Brain microvascular endothelial cell (primary cell): Measurements from ENCODE around the gene CDHR2.
"Not testable (repeated sequence)": the region's sequence is repeated elsewhere in the genome, so short reads cannot be mapped to it uniquely, and the experiment has no call there.

Experiments
- DNase-seq: peaks from one replicate; pipeline ENCODE4 v3.0.0-alpha.2; 2020
- H3K27ac ChIP-seq: fragments of 250-450 bp; sonication (Bioruptor Pico); 2 replicates; pipeline ENCODE4 v1.5.1; 2020; ENCODE audit warnings: mild to moderate bottlenecking, moderate library complexity
- H3K27me3 ChIP-seq: fragments of 250-450 bp; sonication (Bioruptor Pico); replicated peaks from 2 replicates; pipeline ENCODE4 v1.5.1; 2020; ENCODE audit warnings: mild to moderate bottlenecking
- H3K36me3 ChIP-seq: fragments of 250-450 bp; sonication (Bioruptor Pico); replicated peaks from 2 replicates; pipeline ENCODE4 v1.5.1; 2020; ENCODE audit warnings: mild to moderate bottlenecking
- H3K4me3 ChIP-seq: 2 replicates; pipeline ENCODE4 v1.5.1; 2011; ENCODE audit warnings: low read depth, mild to moderate bottlenecking, control low read depth, low read length, moderate library complexity
- in situ Hi-C: cut with HindIII; loops from 2 replicates; pipeline ENCODE4 v1.10.0; 2017; ENCODE audit warnings: low sequenced_read_pairs, low pct_ligation_motif_present
- TF ChIP-seq, protein P1 (sequence below): IDR thresholded peaks from 2 replicates; pipeline ENCODE4 v1.5.1; 2011; ENCODE audit warnings: low read depth, mild to moderate bottlenecking, moderate library complexity, low read length, control low read depth, inconsistent platforms; ENCODE audit errors: missing control alignments

CDHR2 gene

DNA sequence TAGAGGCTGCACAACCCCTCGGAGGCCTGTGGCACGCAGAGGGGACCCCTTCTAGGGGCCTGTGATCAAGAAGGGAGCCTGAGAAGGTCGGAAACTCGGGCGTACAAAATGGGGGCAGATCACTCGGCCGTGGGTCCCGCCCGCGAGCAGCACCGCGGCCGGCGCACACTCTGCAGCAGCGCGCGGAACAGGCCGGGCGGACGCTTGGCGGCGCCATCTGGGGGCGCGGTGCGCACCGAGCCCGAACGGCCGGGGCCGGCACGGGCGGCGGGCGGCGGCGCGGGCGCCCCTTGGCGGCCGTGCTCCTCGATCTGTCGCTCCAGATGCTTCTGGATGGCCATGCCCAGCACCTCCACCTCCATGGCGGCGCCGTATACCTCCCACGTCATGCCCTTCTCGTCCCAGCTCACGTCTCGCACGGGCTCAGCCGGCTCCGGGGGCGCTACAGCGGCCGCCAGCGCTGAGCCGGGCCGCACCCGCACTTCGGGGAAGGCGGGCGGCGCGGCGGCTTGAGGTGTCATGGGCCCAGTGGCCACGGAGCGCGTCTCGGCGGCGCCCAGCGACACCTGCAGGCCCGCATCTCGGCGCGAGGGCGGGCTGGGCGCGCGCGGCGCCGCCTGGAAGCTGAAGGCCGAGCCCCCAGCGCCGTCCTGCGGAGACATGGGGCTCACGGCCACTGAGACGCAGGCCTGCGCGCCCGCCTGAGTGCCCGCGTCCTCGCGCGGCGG lies 47.7 kb downstream of the CDHR2 start:
- Histone ChIP-seq H3K36me3 (no peaks in the 10 kb centered on the region), H3K4me3 (peak overlapping the region; percentile 27), H3K27ac (no peak overlapping the region), H3K27me3 (no peaks in the 10 kb centered on the region)
- in situ Hi-C loops, result no loop called here
- TF ChIP-seq, protein P1, sequence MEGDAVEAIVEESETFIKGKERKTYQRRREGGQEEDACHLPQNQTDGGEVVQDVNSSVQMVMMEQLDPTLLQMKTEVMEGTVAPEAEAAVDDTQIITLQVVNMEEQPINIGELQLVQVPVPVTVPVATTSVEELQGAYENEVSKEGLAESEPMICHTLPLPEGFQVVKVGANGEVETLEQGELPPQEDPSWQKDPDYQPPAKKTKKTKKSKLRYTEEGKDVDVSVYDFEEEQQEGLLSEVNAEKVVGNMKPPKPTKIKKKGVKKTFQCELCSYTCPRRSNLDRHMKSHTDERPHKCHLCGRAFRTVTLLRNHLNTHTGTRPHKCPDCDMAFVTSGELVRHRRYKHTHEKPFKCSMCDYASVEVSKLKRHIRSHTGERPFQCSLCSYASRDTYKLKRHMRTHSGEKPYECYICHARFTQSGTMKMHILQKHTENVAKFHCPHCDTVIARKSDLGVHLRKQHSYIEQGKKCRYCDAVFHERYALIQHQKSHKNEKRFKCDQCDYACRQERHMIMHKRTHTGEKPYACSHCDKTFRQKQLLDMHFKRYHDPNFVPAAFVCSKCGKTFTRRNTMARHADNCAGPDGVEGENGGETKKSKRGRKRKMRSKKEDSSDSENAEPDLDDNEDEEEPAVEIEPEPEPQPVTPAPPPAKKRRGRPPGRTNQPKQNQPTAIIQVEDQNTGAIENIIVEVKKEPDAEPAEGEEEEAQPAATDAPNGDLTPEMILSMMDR, result peak; percentile 7
- DNase-seq, result no peak

DNA sequence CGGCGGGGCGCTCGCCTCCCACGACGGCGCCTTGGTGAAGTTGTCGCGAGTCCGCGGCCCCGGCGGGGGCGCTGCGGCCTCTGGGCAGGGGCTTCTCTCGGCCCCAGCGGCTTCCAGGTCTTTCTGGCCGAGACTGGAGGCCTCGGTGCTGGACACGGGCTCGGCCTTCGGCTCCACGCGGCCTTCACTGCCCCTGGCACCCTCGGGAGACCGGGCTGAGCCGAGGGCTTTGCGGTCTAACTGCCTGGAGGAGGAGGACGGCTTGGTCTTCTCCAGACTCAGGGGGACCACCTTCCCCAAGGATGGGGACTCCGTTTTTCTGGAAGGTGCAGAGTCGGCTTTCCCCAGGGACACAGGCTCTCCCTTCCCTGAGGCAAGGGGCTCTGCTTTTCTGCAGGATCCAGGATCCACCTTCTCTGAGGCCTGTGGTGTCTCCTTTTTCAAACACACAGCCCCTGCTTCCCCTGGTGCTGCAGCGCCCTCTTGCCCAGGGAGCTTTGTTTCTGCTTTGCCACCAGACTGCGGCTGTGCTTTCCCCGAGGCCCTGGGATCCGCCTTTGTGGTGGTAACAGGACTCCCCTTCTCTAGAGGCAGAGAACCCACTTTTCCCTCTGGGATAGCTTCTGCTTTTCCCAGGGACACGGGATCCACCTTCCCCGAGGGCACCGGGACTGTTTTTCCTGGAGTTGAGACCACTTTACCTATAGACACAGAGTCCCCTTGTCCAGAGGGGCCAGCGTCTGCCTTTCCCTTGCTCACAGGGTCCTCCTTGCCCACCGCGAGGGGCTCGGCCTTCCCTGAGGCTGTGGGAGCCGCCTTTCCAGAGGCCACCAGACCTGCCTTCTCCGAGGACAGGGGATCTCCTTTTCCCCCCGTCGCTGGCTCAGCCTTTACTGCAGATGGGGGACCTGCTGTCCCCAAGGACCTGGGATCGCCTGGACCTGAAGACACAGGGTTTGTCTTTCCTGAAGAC lies 48.6 kb downstream of the CDHR2 start:
- Histone ChIP-seq H3K27ac (no peak overlapping the region), H3K4me3 (no peak overlapping the region), H3K36me3 (no peaks in the 10 kb centered on the region), H3K27me3 (no peaks in the 10 kb centered on the region)
- TF ChIP-seq, protein P1, result no peak
- in situ Hi-C loops, result no loop called here
- DNase-seq, result no peak

DNA sequence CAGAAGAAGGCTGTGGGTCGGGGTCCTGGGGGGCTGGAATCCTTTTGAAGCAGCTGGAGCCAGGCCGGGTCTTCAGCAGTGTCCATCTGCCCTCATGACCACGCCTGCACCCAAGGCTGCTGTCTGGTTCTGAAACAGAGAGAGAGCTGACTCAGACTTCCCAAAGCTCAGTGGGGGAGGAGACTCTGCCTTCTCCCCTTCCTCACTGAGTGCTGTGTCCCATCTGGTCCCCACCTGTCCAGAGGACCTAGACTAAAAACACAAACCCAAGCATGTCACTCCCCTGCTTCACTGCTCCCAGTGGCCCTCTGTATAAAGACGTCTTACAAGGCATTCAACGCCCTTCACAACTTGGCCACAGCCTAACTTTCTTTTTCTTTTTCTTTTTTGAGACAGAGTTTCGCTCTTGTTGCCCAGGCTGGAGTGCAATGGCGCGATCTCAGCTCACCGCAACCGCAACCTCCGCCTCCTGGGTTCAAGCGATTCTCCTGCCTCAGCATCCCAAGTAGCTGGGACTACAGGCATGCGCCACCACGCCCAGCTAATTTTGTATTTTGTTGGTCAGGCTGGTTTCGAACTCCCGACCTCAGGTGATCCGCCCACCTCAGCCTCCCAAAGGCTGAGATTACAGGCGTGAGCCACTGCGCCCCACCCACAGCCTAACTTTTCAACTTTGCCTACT lies 50.7 kb downstream of the CDHR2 start:
- H3K27ac ChIP-seq, H3K4me3 ChIP-seq, H3K27me3 ChIP-seq, DNase-seq, in situ Hi-C loops, H3K36me3 ChIP-seq: not testable (repeated sequence)

DNA sequence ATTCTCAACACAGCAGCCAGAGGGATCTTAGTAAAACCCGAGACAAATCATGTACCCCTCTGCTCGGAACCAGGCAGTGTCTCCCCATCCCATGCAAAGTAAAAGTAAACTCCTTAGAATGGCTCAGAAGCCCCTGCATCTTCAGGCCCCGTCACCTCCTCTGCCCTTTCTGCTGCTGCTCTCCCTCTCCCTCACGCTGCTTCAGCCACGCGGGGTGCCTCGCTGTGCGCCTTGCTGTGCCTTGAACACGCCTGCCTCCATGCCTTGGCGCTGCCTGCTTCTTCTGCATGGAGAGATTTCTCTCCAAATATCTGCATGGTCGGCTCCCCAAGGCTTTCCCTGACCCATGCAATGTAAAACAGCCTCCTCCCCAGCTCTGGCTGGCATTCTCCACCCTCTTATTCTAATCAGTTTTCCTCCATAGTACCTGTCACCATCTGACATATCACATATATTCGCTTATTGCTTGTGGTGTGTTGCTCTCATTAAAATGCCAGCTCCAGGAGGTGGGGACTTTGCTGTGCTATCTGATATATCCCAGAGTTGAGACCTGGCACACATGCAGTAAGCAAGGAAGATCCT lies 52.9 kb downstream of the CDHR2 start:
- Histone ChIP-seq H3K27me3 (no peaks in the 10 kb centered on the region), H3K36me3 (no peaks in the 10 kb centered on the region), H3K27ac (no peak overlapping the region), H3K4me3 (no peak overlapping the region)
- TF ChIP-seq, protein P1, result no peak
- DNase-seq, result no peak
- in situ Hi-C loops, result no loop called here

DNA sequence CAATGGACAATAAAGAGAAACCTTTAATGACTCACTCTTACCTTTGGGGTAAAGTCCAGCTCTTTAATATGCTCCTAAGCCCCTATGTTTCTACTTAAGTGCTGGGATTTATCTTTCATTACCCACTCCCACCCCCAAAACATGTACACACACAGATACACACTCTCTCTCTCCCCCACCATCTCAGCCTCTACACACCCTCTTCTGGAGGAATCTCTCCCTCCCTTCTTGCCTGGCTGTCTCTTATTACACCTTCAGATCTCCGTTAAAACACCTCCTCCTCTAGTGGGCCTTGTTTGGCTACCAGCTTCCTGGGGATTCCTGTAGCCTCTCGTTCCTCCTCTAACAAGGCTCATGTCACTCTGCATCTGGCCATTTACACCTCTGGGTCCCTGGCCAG lies 53.9 kb downstream of the CDHR2 start:
- Histone ChIP-seq H3K27me3 (no peaks in the 10 kb centered on the region), H3K4me3 (no peak overlapping the region), H3K36me3 (no peaks in the 10 kb centered on the region), H3K27ac (no peak overlapping the region)
- in situ Hi-C loops, result no loop called here
- no peak for DNase-seq
- TF ChIP-seq, protein P1, result no peak
